ENCODE measurements around the gene VAC14.

DNA sequence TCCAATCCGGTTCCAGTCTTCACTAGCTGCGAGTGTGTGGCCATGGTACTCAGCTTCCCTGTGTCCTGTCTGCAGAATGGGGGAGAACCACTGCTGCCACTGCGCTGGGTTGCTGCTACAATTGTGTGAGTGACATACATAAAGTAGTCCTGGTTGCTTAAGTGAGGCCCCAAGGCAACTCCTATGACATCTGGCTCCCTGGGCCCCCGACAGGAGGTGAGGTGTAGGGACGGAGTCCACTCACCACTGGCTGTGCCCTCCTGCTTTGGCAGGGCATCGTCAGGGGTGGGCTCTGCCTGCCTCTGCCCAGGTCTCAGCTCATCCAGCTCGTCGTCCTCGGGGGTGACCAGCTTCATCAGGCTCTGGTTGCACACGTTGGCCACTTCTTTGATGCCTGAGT is 20.4 kb downstream of the VAC14 start:
- TF ChIP-seq, protein P1, sequence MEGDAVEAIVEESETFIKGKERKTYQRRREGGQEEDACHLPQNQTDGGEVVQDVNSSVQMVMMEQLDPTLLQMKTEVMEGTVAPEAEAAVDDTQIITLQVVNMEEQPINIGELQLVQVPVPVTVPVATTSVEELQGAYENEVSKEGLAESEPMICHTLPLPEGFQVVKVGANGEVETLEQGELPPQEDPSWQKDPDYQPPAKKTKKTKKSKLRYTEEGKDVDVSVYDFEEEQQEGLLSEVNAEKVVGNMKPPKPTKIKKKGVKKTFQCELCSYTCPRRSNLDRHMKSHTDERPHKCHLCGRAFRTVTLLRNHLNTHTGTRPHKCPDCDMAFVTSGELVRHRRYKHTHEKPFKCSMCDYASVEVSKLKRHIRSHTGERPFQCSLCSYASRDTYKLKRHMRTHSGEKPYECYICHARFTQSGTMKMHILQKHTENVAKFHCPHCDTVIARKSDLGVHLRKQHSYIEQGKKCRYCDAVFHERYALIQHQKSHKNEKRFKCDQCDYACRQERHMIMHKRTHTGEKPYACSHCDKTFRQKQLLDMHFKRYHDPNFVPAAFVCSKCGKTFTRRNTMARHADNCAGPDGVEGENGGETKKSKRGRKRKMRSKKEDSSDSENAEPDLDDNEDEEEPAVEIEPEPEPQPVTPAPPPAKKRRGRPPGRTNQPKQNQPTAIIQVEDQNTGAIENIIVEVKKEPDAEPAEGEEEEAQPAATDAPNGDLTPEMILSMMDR (IDR thresholded peaks at IDR 0.05) = no peak
- no peak for TF ChIP-seq POLR2A (IDR thresholded peaks at IDR 0.05)
